Activated T-helper 2 cell treated with anti-CD3 and anti-CD28 coated beads, Interferon-gamma antibody, Interleukin-2, Interleukin-4, amounts not matched to agents 10 μg/mL and 5 μg/mL and 100 μg/mL, durations not matched to agents 14 hours and 24 hours and 36 hours (primary cell): ENCODE data around the gene CRTC3. TPM values are rescaled to one million over a fixed set of nuclear protein-coding genes. Genes with fewer than 3 reads are reported as not detected.
"Not testable (repeated sequence)": the region's sequence is repeated elsewhere in the genome, so short reads cannot be mapped to it uniquely, and the experiment has no call there.

Experiments used
- DNase-seq: peaks from one replicate; pipeline ENCODE4 v3.0.0; 2021; ENCODE audit warnings: low spot score
- H3K27ac Mint-ChIP-seq: one replicate; pipeline ENCODE4 v1.8.0; 2021; ENCODE audit warnings: mixed read lengths
- H3K27me3 Mint-ChIP-seq: one replicate; pipeline ENCODE4 v1.8.0; 2021; ENCODE audit warnings: low read depth, mixed read lengths
- H3K36me3 Mint-ChIP-seq: one replicate; pipeline ENCODE4 v1.8.0; 2021; ENCODE audit warnings: low read depth, mixed read lengths
- H3K4me1 Mint-ChIP-seq: one replicate; pipeline ENCODE4 v1.8.0; 2021; ENCODE audit warnings: low read depth, mixed read lengths
- H3K4me3 Mint-ChIP-seq: one replicate; pipeline ENCODE4 v1.8.0; 2021; ENCODE audit warnings: low read depth, mild to moderate bottlenecking, moderate library complexity, mixed read lengths
- H3K9me3 Mint-ChIP-seq: one replicate; pipeline ENCODE4 v1.8.0; 2021; ENCODE audit warnings: mixed read lengths
- intact Hi-C: fragments of 100-400 bp; cut with micrococcal nuclease; formaldehyde crosslinking; loops from one replicate; pipeline ENCODE4 v1.15.1; 2023
- total RNA-seq: library from RNA; stranded (reverse); gene quantifications from 2 replicates; pipeline ENCODE4 v1.2.3, GENCODE V29; 2022

CRTC3 gene
- total RNA-seq, 1 donor from 2014 or later = 61.8 TPM

DNA sequence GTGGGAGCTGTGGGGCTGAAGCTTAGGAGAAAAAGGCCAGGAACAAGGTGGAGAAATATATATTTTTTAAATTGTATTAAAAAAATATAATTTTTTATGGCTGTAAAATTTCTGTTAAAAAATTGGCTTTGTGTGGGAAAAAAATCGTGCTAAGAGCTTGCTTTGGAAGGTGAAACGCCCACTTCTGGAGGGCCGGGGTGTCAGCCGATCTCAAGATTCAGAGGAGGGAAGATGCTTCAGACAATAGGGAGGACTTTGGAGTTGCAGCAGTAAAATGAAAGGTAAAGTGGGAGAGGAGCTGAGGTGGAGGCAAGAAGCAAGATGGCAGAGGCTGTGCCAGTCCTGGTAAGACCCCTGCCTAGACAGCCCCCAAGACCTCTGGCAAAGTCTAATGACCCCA, 141.5 kb downstream of the CRTC3 start:
- H3K4me1 Mint-ChIP-seq = peaks cover 17% of the 10 kb centered on the region
- intact Hi-C loops = no loop called here
- H3K9me3 Mint-ChIP-seq = no peaks in the 10 kb centered on the region
- peaks cover 10% of the 10 kb centered on the region for H3K36me3 Mint-ChIP-seq
- no peak for DNase-seq
- H3K27me3 Mint-ChIP-seq = no peaks in the 10 kb centered on the region
- no peak overlapping the region for H3K27ac Mint-ChIP-seq
- H3K4me3 Mint-ChIP-seq = no peak overlapping the region

- H3K36me3 Mint-ChIP-seq, H3K4me3 Mint-ChIP-seq, H3K27me3 Mint-ChIP-seq, H3K9me3 Mint-ChIP-seq, H3K27ac Mint-ChIP-seq, DNase-seq, intact Hi-C loops: not testable (repeated sequence)
- H3K4me1 Mint-ChIP-seq = peaks cover 20% of the 10 kb centered on the region
Measured at GRCh38 chr15:90673357-90673756, 143.6 kb downstream of the CRTC3 start.

DNA sequence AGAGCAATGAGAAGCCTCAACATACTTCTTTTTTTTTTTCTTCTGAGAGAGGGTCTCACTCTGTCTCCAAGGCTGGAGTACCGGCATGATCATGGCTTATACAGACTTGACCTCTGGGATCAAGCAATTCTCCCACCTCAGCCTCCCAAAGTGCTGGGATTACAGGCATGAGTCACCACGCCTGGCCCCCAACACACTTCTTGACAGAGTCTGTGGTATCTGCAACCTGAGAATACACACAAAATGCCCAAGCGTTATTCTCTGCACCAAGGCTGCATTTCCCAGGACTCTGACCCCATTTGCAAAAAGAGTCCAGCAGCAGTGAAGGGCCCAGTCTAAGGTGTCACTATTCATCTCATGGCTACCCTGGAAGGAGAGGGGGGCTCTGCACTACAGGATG, 144.8 kb downstream of the CRTC3 start:
- no peak for DNase-seq
- Mint-ChIP-seq H3K27ac (no peak overlapping the region), H3K4me1 (peaks cover 27% of the 10 kb centered on the region), H3K27me3 (no peaks in the 10 kb centered on the region), H3K4me3 (no peak overlapping the region), H3K36me3 (peaks cover 7% of the 10 kb centered on the region), H3K9me3 (peaks cover 4% of the 10 kb centered on the region)
- intact Hi-C loops = no loop called here

DNA sequence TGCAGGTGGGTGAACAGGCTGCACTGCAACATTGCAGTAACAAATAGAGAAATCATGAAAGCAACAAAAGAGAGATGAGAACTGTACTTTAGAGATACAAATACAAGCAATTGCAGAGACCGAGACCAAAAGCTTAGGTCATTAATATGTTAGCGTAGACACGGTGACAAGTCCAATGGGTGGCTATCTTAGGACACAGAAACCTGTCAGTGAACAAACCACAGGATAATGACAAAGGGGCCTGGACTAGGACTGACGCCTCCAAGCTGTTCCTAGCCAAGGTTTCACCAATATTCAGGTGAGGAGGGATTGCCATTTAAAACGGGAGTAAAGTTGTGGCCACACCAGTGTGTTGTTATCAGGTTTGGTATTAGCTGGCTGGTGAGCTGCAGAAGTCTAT, 145.7 kb downstream of the CRTC3 start:
- H3K9me3 Mint-ChIP-seq = peaks cover 4% of the 10 kb centered on the region
- H3K4me1 Mint-ChIP-seq = peaks cover 34% of the 10 kb centered on the region
- H3K27me3 Mint-ChIP-seq = no peaks in the 10 kb centered on the region
- intact Hi-C loops = no loop called here
- H3K36me3 Mint-ChIP-seq = peaks cover 4% of the 10 kb centered on the region
- H3K27ac Mint-ChIP-seq = no peak overlapping the region
- no peak overlapping the region for H3K4me3 Mint-ChIP-seq
- DNase-seq = no peak

GRCh38 chr15:90677807-90678790, 148.4 kb downstream of the CRTC3 start:
- DNase-seq = no peak
- Mint-ChIP-seq H3K27ac (peak overlapping the region; percentile 90), H3K36me3 (peaks cover 4% of the 10 kb centered on the region), H3K4me3 (no peak overlapping the region), H3K27me3 (no peaks in the 10 kb centered on the region), H3K4me1 (peaks cover 45% of the 10 kb centered on the region), H3K9me3 (peaks cover 4% of the 10 kb centered on the region)
- intact Hi-C loops = loop anchor here (1.0 kb wide), 3 partner anchors 8 to 30 kb away; no protein-coding TSS in a partner anchor

- H3K36me3 Mint-ChIP-seq = peaks cover 4% of the 10 kb centered on the region
- no peak overlapping the region for H3K4me3 Mint-ChIP-seq
- peaks cover 51% of the 10 kb centered on the region for H3K4me1 Mint-ChIP-seq
- peaks cover 4% of the 10 kb centered on the region for H3K9me3 Mint-ChIP-seq
- H3K27ac Mint-ChIP-seq = peak overlapping the region; percentile 79
- intact Hi-C loops = loop anchor here (1.0 kb wide), 1 partner anchor 12 kb away; no protein-coding TSS in a partner anchor
- no peaks in the 10 kb centered on the region for H3K27me3 Mint-ChIP-seq
- DNase-seq = no peak
Measured at GRCh38 chr15:90679959-90680358, 150.2 kb downstream of the CRTC3 start.

GRCh38 chr15:90680371-90680935, 150.7 kb downstream of the CRTC3 start:
- Mint-ChIP-seq H3K36me3 (peaks cover 4% of the 10 kb centered on the region), H3K27ac (peak overlapping the region; percentile 79), H3K4me1 (peaks cover 52% of the 10 kb centered on the region), H3K9me3 (peaks cover 4% of the 10 kb centered on the region), H3K4me3 (no peak overlapping the region), H3K27me3 (no peaks in the 10 kb centered on the region)
- intact Hi-C loops = loop anchor here (1.0 kb wide), 1 partner anchor 12 kb away; no protein-coding TSS in a partner anchor
- DNase-seq = no peak

DNA sequence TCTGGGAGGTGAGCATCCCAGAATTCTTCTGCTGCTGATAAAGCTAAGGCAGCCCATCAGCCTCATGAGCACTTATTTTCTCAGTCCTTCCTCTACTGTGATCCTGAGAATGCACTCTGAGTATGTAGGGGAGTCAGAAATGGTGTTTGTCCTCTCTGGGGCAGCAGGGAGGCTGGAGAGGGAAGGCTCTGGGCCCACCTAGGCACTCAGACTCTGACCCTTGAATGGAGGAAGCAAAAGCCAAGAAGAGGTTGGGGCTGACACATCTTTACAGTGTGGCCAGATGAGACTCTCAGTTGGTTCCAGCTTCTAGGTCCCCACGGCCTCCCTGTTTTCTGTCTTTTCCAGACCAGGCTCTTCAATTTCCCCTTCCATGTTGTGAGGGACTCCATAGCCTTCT, 151.3 kb downstream of the CRTC3 start:
- Mint-ChIP-seq H3K9me3 (peaks cover 4% of the 10 kb centered on the region), H3K4me1 (peaks cover 55% of the 10 kb centered on the region), H3K27ac (peak overlapping the region; percentile 79), H3K27me3 (no peaks in the 10 kb centered on the region), H3K36me3 (peaks cover 4% of the 10 kb centered on the region), H3K4me3 (no peak overlapping the region)
- intact Hi-C loops = no loop called here
- DNase-seq = no peak

- no peak for DNase-seq
- intact Hi-C loops = no loop called here
- peaks cover 60% of the 10 kb centered on the region for H3K4me1 Mint-ChIP-seq
Measured at GRCh38 chr15:90681480-90681879, 151.8 kb downstream of the CRTC3 start.

DNA sequence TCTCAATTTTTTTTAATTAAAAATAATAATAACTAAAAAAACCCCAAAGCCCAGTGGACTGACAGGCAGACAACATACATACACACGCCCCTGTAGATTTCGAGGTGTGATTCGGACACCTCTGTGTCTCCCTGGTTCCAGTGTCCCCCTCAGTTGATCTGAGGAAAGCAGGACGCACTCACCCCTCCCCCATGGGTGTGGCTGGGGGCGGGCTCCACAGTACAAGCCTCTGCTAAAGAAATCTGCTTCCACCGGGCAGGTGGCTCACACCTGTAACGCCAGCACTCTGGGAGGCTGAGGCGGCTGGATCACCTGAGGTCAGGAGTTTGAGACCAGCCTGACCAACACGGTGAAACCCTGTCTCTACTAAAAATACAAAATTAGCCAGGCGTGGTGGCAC, 153.6 kb downstream of the CRTC3 start:
- H3K4me1 Mint-ChIP-seq = peaks cover 66% of the 10 kb centered on the region
- peaks cover 5% of the 10 kb centered on the region for H3K9me3 Mint-ChIP-seq
- H3K27me3 Mint-ChIP-seq = no peaks in the 10 kb centered on the region
- H3K27ac Mint-ChIP-seq = no peak overlapping the region
- peaks cover 7% of the 10 kb centered on the region for H3K36me3 Mint-ChIP-seq
- H3K4me3 Mint-ChIP-seq = no peak overlapping the region
- no peak for DNase-seq
- intact Hi-C loops = no loop called here

More at GRCh38 chr15:90681480-90681879, 151.8 kb downstream of the CRTC3 start:
- H3K27ac Mint-ChIP-seq = no peak overlapping the region
- peaks cover 4% of the 10 kb centered on the region for H3K36me3 Mint-ChIP-seq
- H3K4me3 Mint-ChIP-seq = no peak overlapping the region
- no peaks in the 10 kb centered on the region for H3K27me3 Mint-ChIP-seq
- H3K9me3 Mint-ChIP-seq = peaks cover 4% of the 10 kb centered on the region

DNA sequence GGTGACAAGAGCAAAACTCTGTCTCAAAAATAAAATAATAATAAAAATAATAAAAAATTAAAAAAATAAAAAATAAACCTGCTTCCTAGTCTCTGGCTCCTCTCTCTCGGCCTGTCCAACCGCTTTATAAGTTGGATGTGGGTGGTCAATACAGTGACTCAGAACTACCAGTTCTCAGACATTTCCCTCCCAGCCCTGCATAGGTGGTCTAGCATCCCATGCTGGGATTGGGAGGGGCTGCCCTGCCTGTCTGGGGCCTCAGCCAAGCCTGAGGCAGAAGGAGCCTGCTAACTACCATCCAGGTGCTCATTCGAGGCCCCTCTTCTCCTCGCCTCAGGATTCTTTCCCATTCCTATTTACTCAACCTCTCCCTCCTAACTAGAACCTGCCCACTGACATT, 154.2 kb downstream of the CRTC3 start:
- peaks cover 65% of the 10 kb centered on the region for H3K4me1 Mint-ChIP-seq
- H3K36me3 Mint-ChIP-seq = peaks cover 8% of the 10 kb centered on the region
- peak overlapping the region; percentile 13 for H3K27ac Mint-ChIP-seq
- no peak overlapping the region for H3K4me3 Mint-ChIP-seq
- DNase-seq = no peak
- no peaks in the 10 kb centered on the region for H3K27me3 Mint-ChIP-seq
- intact Hi-C loops = no loop called here
- peaks cover 6% of the 10 kb centered on the region for H3K9me3 Mint-ChIP-seq

DNA sequence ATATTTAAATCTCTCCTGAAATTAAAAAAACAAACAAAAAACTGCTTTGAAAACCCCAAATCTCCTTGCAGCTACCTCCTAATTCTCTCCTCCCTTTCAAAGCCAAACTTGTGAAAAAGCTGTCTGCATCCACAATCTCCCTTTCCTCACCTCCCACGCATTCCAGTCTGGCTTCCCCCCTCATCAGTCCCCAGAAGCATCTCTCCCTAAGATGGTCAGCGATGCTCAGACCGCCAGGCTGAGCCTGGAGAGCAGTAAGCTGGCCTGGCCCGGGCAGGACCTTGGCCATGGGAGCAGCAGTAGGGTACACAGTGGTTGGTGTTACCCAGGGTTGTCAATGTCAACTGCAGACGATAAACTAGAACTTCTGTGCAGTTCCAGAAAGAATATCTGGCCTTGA, 154.6 kb downstream of the CRTC3 start:
- intact Hi-C loops = no loop called here
- Mint-ChIP-seq H3K27ac (peak overlapping the region; percentile 13), H3K4me1 (peaks cover 62% of the 10 kb centered on the region)

More for the DNA sequence above, 154.6 kb downstream of the CRTC3 start:
- Mint-ChIP-seq H3K27me3 (no peaks in the 10 kb centered on the region), H3K9me3 (peaks cover 7% of the 10 kb centered on the region), H3K4me3 (no peak overlapping the region), H3K36me3 (peaks cover 9% of the 10 kb centered on the region)
- DNase-seq = no peak
